Activated CD4-positive, CD25-positive, alpha-beta regulatory T cell treated with anti-CD3 and anti-CD28 coated beads, Interleukin-2, amount 50 U/mL, for 24 hours (primary cell): Measurements from ENCODE around the gene ANGPTL1.
"Not testable (repeated sequence)": the region's sequence is repeated elsewhere in the genome, so short reads cannot be mapped to it uniquely, and the experiment has no call there.

Source experiments
- ATAC-seq, 2 donors: fragments of 150-1000 bp; cut with Tn5 transposase; one replicate each; pipeline ENCODE4 v1.10.0; 2021; ENCODE audit warnings: mild to moderate bottlenecking in 1 of 2, moderate library complexity in 1 of 2

The ANGPTL1 gene

GRCh38 chr1:178864326-178864725, 6.6 kb downstream of the ANGPTL1 start:
- ATAC-seq = peak; percentile 76 to 81

- no peak for ATAC-seq
Measured at GRCh38 chr1:178862864-178863263, 8.0 kb downstream of the ANGPTL1 start.

DNA sequence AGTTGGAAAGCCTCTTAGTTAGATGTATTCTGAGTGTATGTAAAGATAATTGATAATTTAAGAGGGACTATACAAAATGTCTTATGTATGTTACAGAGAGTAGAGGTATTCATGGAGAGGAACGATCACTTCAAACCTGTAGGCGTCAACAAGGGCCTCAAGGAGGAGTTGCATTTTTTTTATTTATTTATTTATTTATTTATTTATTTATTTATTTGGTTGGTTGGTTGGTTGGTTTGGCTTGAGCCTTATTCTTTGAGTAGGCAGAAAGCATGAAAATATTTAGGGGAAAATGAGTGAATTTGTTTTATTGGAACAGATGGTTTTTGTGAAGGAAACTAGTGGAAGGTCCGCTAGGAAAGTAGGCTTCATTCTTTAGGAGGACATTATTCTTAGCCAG, 8.5 kb downstream of the ANGPTL1 start:
- no peak for ATAC-seq

DNA sequence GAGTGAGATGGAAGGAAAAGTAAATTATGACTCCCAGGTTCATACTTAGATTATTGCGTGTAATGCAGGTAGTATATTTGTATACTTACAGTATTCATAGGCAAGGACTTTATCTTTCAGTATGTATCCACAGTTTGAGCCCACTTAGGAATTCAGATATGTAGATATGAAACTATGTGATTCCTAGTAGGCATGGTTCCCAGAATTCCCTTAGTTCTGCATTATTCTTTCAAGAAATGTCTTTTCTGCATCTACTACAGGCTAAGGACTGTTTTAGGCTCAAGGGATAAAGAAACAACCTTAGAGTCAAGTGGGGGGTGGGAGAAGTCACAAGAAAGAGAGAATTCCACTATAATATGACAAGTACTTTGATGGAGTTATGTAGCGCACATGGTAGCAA, 13.8 kb downstream of the ANGPTL1 start:
- ATAC-seq = no peak

DNA sequence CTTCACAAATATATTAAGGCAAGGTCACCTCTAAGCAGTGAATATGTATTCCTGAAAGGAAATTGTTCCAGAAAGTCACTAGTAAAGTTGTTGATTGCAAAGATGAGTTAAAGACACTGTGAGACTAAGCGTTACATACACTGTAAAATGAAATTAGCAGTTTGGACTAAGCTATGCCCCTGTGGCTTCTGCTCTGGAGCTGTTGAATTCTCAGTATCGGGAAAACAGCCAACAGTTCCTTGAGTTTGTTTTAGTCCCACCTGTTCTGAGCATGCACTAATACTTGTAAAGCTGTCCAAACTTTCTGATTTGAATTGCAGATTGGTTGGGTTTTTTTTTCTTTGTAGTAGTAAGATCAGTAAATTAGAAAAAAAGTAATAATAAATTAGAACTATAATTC, 21.0 kb downstream of the ANGPTL1 start:
- no peak for ATAC-seq

DNA sequence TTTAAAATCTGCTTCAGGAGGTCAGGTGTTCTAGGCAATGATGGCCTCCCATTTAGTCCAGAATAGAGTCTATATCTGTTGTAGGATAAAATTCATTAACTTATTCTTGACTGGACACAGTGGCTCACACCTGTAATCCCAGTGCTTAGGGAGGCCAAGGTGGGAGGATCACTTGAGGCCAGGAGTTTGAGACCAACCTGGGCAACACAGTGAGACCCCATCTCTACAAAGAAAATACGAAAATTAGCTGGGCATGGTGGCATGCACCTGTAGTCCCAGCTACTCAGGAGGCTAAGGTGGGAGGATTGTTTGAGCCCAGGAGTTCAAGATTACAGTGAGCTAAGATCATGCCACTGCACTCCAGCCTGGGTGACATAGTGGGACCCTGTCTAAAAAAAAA, 23.0 kb downstream of the ANGPTL1 start:
- not testable (repeated sequence) for ATAC-seq

- ATAC-seq = no peak
Measured at GRCh38 chr1:178847396-178847849, 23.5 kb downstream of the ANGPTL1 start.

- ATAC-seq = no peak
Measured at GRCh38 chr1:178846306-178846705, 24.6 kb downstream of the ANGPTL1 start.

DNA sequence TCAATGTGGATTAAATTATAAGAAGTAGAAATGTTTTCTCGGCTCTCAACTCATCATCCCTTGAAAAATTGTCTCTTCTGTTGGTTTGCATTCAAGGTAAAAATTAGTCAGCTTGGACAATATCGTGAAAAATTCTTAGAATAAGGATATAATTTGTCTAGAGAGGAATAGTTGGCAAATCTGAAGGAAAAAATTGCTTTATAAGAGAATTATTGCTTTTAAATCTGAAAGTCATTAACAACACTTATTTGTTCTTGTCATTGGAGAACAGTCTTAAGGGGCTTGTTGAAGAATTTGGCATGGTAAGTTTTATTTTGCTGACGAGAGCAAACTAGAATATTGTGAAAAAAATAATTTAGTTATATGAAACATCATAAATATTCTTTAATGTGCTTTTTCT, 26.4 kb downstream of the ANGPTL1 start:
- ATAC-seq = no peak

GRCh38 chr1:178825167-178825566, 45.7 kb downstream of the ANGPTL1 start:
- ATAC-seq = no peak

DNA sequence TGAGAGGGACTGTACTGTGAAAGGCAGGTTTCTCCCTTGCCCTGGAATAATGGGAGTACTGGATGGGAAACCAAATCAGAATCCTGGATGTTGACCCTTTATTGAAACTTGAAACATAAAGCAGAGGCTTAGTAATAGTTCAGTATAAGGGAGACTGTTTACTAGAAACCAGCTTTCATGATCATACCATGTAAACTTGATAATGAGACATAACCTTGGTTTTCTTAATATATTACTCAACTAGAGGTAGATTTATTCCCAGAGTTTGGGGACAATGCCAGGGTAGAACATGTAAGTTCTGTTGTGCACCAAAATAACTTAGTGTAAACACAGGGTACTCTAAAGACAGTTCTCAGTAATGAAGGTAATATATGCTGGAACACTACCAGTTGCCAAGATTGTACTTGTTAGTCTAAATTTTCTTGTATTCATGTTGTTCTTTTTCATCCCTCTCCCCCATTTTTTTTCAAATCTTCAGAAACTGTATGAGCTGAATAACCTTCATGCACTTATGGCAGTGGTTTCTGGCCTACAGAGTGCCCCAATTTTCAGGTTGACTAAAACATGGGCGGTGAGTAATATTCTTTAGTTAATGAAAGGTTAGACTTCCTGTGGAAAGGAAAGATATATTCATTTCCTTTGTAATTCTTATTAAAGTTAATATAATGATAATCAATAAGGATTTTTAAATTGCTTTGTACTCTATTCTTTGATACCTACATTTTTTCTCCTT, 49.6 kb downstream of the ANGPTL1 start:
- peak; percentile 60 to 68 for ATAC-seq

GRCh38 chr1:178819123-178819522, 51.8 kb downstream of the ANGPTL1 start:
- ATAC-seq = no peak

DNA sequence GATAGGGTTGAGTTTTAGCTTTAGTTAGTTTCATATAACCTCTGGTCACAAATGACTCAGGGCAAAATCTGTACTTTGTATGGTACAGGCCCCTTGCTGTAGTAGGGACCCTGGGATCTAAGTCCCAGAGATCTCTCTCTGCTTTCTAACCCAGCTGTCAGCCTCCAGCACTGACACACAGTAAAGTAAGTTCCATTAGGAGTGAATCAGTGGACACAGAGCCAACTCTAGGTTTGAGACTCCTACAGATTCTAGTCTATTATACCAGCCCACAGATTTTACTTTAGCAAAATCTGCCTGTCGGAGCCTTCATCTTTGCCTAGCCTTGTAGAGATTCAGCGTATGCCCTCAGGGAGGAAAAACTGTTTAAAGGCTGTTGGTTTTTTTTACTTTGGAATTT, 52.5 kb downstream of the ANGPTL1 start:
- ATAC-seq = no peak

DNA sequence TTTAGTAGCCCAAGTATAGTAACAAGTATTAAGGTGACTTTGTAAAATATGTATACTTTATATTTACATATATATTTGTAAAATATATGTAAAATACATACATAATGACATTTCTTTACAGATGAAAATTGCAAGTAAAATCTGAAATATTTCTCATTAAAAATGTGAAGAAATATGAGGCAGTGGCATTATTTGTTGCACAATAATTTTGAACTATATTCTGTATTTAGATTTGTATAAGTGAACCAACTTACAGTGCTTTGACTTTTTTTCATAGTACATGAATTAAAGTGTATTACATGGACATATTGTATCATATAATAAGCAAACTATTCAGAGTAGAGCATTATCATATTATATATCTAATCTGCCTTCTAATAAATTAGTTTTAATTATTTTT, 60.3 kb downstream of the ANGPTL1 start:
- no peak for ATAC-seq

DNA sequence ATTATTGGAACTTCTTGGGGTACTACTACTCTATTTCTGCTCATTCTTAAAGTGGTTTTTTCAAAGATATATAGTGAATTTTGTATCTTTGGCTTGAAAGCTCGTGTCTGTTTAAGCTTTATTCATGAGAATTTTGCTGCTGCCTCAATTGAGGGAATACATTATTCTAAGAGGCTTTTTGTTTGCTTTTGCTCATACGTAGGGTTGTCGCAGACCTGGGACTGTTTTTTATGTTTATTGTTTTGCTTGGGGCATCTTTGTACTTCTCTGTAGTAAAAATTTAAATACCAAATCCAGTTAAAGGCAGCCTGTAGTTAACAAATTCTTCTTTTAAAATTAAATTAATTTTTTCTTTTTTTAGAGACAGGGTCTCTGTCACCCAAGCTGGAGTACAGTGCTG, 62.3 kb downstream of the ANGPTL1 start:
- ATAC-seq = no peak

DNA sequence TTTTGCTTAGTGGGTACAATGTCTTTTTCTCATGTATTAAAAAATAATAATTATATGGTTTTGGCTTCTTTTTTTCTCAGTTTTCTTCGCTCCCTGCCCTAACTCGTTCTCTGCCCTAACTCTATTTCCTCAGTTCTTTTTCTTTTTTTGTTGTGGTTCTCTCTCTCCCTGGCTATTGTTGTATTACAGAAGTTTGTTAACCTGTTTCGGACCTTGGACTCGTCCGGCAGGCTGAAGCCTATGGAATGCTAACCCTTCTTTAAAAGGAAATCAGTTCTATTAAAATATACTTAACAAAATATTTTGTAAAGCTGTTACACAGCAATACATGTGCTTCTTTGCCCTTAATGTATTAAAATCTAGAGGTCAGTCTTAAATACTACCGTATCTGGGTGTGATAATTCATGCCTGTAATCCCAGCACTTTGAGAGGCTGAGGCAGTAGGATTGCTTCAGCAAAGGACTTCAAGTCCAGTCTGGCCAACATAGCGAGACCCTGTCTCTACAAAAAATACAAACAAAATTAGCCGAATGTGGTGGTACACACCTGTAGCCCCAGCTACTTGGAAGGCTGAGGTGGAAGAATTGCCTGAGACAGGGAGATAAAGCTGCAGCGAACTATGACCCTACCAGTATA, 64.1 kb downstream of the ANGPTL1 start:
- no peak for ATAC-seq

DNA sequence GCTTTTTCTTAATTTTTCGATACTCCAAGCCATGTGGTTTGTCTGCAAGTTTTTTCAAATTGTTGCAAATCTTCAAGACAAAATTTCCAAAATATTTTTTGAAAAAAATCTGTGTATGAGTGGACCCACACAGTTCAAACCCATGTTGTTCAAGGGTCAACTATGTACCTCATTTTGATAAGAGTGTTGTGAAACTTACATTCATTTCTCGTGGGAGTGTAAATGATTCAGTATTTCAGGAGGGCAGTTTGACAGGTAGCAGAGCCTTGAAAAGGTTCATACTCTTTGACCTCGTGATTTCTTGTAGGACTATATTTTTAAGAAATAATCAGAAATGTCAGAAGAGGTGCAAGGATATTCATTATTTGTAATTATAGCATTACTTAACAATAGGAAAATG, 68.0 kb downstream of the ANGPTL1 start:
- ATAC-seq = no peak
